H9 (cell line): ENCODE results near the gene ITPRIPL2. TPM values are rescaled to one million over a fixed set of nuclear protein-coding genes. Genes with fewer than 3 reads are reported as not detected.

Source experiments
- DNase-seq: peaks from one replicate; pipeline ENCODE4 v3.0.0-alpha.2; 2017
- H2AFZ ChIP-seq: one replicate; pipeline ENCODE4 v1.6.1; 2013; ENCODE audit warnings: mild to moderate bottlenecking, low read length, control low read depth, moderate library complexity
- H2AK5ac ChIP-seq: 2 replicates; pipeline ENCODE4 v1.6.1; 2013; ENCODE audit warnings: low read length, control low read depth, mixed read lengths; ENCODE audit not compliant: insufficient read length
- H2BK120ac ChIP-seq: one replicate; pipeline ENCODE4 v1.6.1; 2013; ENCODE audit warnings: low read depth, mild to moderate bottlenecking, low read length, control low read depth, inconsistent platforms; ENCODE audit not compliant: poor library complexity, severe bottlenecking
- H2BK12ac ChIP-seq: 2 replicates; pipeline ENCODE4 v1.6.1; 2013; ENCODE audit warnings: low read length, control low read depth, mixed read lengths, low read depth; ENCODE audit not compliant: insufficient read length
- H2BK15ac ChIP-seq: 2 replicates; pipeline ENCODE4 v1.6.1; 2013; ENCODE audit warnings: low read depth, low read length, control low read depth
- H2BK20ac ChIP-seq: one replicate; pipeline ENCODE4 v1.6.1; 2013; ENCODE audit warnings: low read depth, mild to moderate bottlenecking, low read length, control low read depth, inconsistent platforms; ENCODE audit not compliant: poor library complexity, severe bottlenecking
- H2BK5ac ChIP-seq: 2 replicates; pipeline ENCODE4 v1.6.1; 2013; ENCODE audit warnings: low read length, control low read depth, mixed read lengths; ENCODE audit not compliant: insufficient read length
- H3K14ac ChIP-seq: 2 replicates; pipeline ENCODE4 v1.6.1; 2013; ENCODE audit warnings: low read length, control low read depth; ENCODE audit not compliant: insufficient read depth
- H3K18ac ChIP-seq: 2 replicates; pipeline ENCODE4 v1.6.1; 2013; ENCODE audit warnings: low read depth, mild to moderate bottlenecking, mixed read lengths, low read length, control low read depth; ENCODE audit not compliant: insufficient read length
- H3K23ac ChIP-seq: 2 replicates; pipeline ENCODE4 v1.6.1; 2013; ENCODE audit warnings: low read length, control low read depth, mixed read lengths, low read depth; ENCODE audit not compliant: insufficient read length
- H3K23me2 ChIP-seq: 2 replicates; pipeline ENCODE4 v1.6.1; 2013; ENCODE audit warnings: low read depth, mild to moderate bottlenecking, mixed read lengths, low read length, control low read depth; ENCODE audit not compliant: insufficient read length, poor library complexity, severe bottlenecking
- H3K27ac ChIP-seq: 2 replicates; pipeline ENCODE4 v1.5.1; 2013; ENCODE audit warnings: low read length, control low read depth, mixed read lengths, low read depth; ENCODE audit not compliant: insufficient read length
- H3K27me3 ChIP-seq: 2 replicates; pipeline ENCODE4 v1.6.1; 2013; ENCODE audit warnings: low read length, control low read depth, inconsistent platforms; ENCODE audit not compliant: insufficient read depth
- H3K4ac ChIP-seq: 2 replicates; pipeline ENCODE4 v1.6.1; 2013; ENCODE audit warnings: low read depth, mild to moderate bottlenecking, control low read depth, inconsistent platforms, low read length, moderate library complexity
- H3K4me1 ChIP-seq: 2 replicates; pipeline ENCODE4 v1.6.1; 2013; ENCODE audit warnings: low read length, control low read depth, inconsistent platforms; ENCODE audit not compliant: insufficient read depth
- H3K4me2 ChIP-seq: 2 replicates; pipeline ENCODE4 v1.6.1; 2013; ENCODE audit warnings: low read length, control low read depth, mixed read lengths; ENCODE audit not compliant: insufficient read length, insufficient read depth
- H3K56ac ChIP-seq: 2 replicates; pipeline ENCODE4 v1.6.1; 2013; ENCODE audit warnings: low read depth, mild to moderate bottlenecking, mixed read lengths, low read length, control low read depth; ENCODE audit not compliant: insufficient read length
- H3K79me1 ChIP-seq: 2 replicates; pipeline ENCODE4 v1.6.1; 2013; ENCODE audit warnings: low read depth, mild to moderate bottlenecking, moderate library complexity, low read length, control low read depth, inconsistent platforms; ENCODE audit not compliant: insufficient read depth, poor library complexity, severe bottlenecking
- H3K79me2 ChIP-seq: 2 replicates; pipeline ENCODE4 v1.6.1; 2013; ENCODE audit warnings: low read length, control low read depth, inconsistent platforms; ENCODE audit not compliant: insufficient read depth
- H3K9ac ChIP-seq: 2 replicates; pipeline ENCODE4 v1.6.1; 2013; ENCODE audit warnings: low read length, control low read depth, mixed read lengths; ENCODE audit not compliant: insufficient read length; ENCODE audit errors: extremely low read depth
- H3K9me3 ChIP-seq: one replicate; pipeline ENCODE4 v1.6.1; 2013; ENCODE audit warnings: low read depth, low read length, inconsistent platforms; ENCODE audit not compliant: control insufficient read depth
- H3T11ph ChIP-seq: one replicate; pipeline ENCODE4 v1.6.1; 2013; ENCODE audit warnings: mild to moderate bottlenecking, low read length, control low read depth, inconsistent platforms
- H4K20me1 ChIP-seq: one replicate; pipeline ENCODE4 v1.6.1; 2013; ENCODE audit not compliant: control insufficient read depth, insufficient read length, insufficient read depth
- H4K5ac ChIP-seq: 2 replicates; pipeline ENCODE4 v1.6.1; 2013; ENCODE audit warnings: low read depth, mild to moderate bottlenecking, mixed read lengths, low read length, control low read depth; ENCODE audit not compliant: insufficient read length
- H4K8ac ChIP-seq: replicated peaks from 2 replicates; pipeline ENCODE4 v1.6.1; 2013; ENCODE audit warnings: low read length, control low read depth, mixed read lengths, low read depth; ENCODE audit not compliant: insufficient read length
- H4K91ac ChIP-seq: 2 replicates; pipeline ENCODE4 v1.6.1; 2013; ENCODE audit warnings: low read depth, mild to moderate bottlenecking, moderate library complexity, mixed read lengths, low read length, control low read depth; ENCODE audit not compliant: insufficient read length
- H3K27ac Mint-ChIP-seq, 3 experiments: 2 replicates in 2 of 3; 3 replicates in 1 of 3; pipeline ENCODE4 v1.8.0; 2020 to 2021; ENCODE audit warnings: mixed read lengths in 3 of 3, mild to moderate bottlenecking in 1 of 3, moderate library complexity in 1 of 3
- H3K27me3 Mint-ChIP-seq: 2 replicates; pipeline ENCODE4 v1.8.0; 2021; ENCODE audit warnings: low read depth, mild to moderate bottlenecking, moderate library complexity, mixed read lengths
- H3K36me3 Mint-ChIP-seq, 3 experiments: 2 replicates in 2 of 3; 3 replicates in 1 of 3; pipeline ENCODE4 v1.8.0; 2020 to 2021; ENCODE audit warnings: low read depth in 3 of 3, mixed read lengths in 3 of 3; ENCODE audit not compliant: insufficient read depth in 1 of 3
- H3K4me1 Mint-ChIP-seq, 2 experiments: 2 replicates each; pipeline ENCODE4 v1.8.0; 2020; ENCODE audit warnings: mixed read lengths in 2 of 2
- H3K4me3 Mint-ChIP-seq, 2 experiments: 2 replicates in 1 of 2; 3 replicates in 1 of 2; pipeline ENCODE4 v1.8.0; 2020 to 2021; ENCODE audit warnings: mild to moderate bottlenecking in 2 of 2, mixed read lengths in 2 of 2, moderate library complexity in 1 of 2
- H3K9me3 Mint-ChIP-seq, 2 experiments: 2 replicates in 1 of 2; 3 replicates in 1 of 2; pipeline ENCODE4 v1.8.0; 2020; ENCODE audit warnings: mild to moderate bottlenecking in 2 of 2, mixed read lengths in 2 of 2, moderate library complexity in 1 of 2
- CTCF ChIP-seq: fragments of 200-600 bp; sonication (generic); conservative IDR thresholded peaks from 3 replicates; pipeline ENCODE4 v1.8.0; 2021; ENCODE audit warnings: antibody characterized with exemption, mild to moderate bottlenecking
- WGBS: extraction: QIAGEN DNeasy Blood & Tissue Kit; methylation state at CpG from one replicate; pipeline ENCODE4 v1.1.7; 2013; ENCODE audit warnings: missing lambda C conversion rate, low lambda C conversion rate, mixed read lengths; ENCODE audit not compliant: insufficient read length; ENCODE audit errors: extremely low coverage; 5-methylcytosine and 5-hydroxymethylcytosine counted together
- total RNA-seq: library from RNA; stranded (reverse); gene quantifications from 2 replicates; pipeline ENCODE4 v1.2.1, GENCODE V29; 2021

The ITPRIPL2 gene
- total RNA-seq, 1 experiment from 2014 or later = 9.1 TPM

GRCh38 chr16:19110537-19111360 is 3.0 kb upstream of the ITPRIPL2 start:
- Histone ChIP-seq H3K4ac (no peak overlapping the region), H2BK20ac (no peak overlapping the region), H2AK5ac (no peak overlapping the region), H3K14ac (no peak overlapping the region), H4K5ac (no peak overlapping the region), H2BK5ac (no peak overlapping the region), H3K9me3 (no peaks in the 10 kb centered on the region), H4K20me1 (no peaks in the 10 kb centered on the region), H3K4me2 (no peak overlapping the region), H3K18ac (no peak overlapping the region), H3K23ac (no peak overlapping the region), H3K79me1 (no peaks in the 10 kb centered on the region), H3K27me3 (peaks cover 3% of the 10 kb centered on the region; the same call in 1 of the 2 replicates), H2BK120ac (no peak overlapping the region), H3K9ac (no peak overlapping the region), H2BK12ac (no peak overlapping the region), H3K56ac (no peak overlapping the region), H2AFZ (no peak overlapping the region), H3T11ph (no peak overlapping the region), H3K23me2 (peaks cover 10% of the 10 kb centered on the region), H4K91ac (no peak overlapping the region), H3K4me1 (no peaks in the 10 kb centered on the region; the same call in 1 of the 2 replicates), H3K79me2 (no peaks in the 10 kb centered on the region), H3K27ac (no peak overlapping the region), H4K8ac (no peak overlapping the region), H2BK15ac (no peak overlapping the region)
- peaks cover 30% of the 10 kb centered on the region for H3K27me3 Mint-ChIP-seq
- H3K4me3 Mint-ChIP-seq = no peak overlapping the region
- TF ChIP-seq CTCF = no peak
- no CpG with 5 or more reads among the region's 4 CpGs for WGBS
- no peak overlapping the region for H3K27ac Mint-ChIP-seq
- DNase-seq = no peak
- H3K36me3 Mint-ChIP-seq = peaks cover 0 to 3% (median 1%) of the 10 kb centered on the region in 3 experiments; a peak in 2 of 7 replicates
- H3K9me3 Mint-ChIP-seq = no peaks in the 10 kb centered on the region
- H3K4me1 Mint-ChIP-seq = peaks cover 13 to 15% of the 10 kb centered on the region in 2 experiments
